A549 (cell line): Measurements from ENCODE around the gene IL1F10. TPM values are rescaled to one million over a fixed set of nuclear protein-coding genes. Genes with fewer than 3 reads are reported as not detected.

Experiments used
- ATAC-seq, 2 experiments: fragments of 200-7000 bp in 1 of 2; fragments of >200 bp in 1 of 2; cut with Nextera tagmentation in 1 of 2; cut with Tn5 transposase in 1 of 2; 3 replicates each; pipeline versions ENCODE4 v1.8.0 to v1.9.1; 2018 to 2020; ENCODE audit warnings: mild to moderate bottlenecking in 1 of 2, moderate library complexity in 1 of 2
- CTCF ChIA-PET: fragments of 300-600 bp; sonication (Branson Sonifier 250); formaldehyde crosslinking; extraction: SDS; loops from one replicate; lab custom pipeline; 2021; ENCODE audit warnings: antibody characterized with exemption, inconsistent platforms; lab: Yijun Ruan, JAX
- POLR2A ChIA-PET: fragments of 350-600 bp; formaldehyde crosslinking; extraction: SDS; loops from one replicate; lab custom pipeline; 2021; ENCODE audit warnings: antibody characterized with exemption, inconsistent platforms; lab: Yijun Ruan, JAX
- DNase-seq, 2 experiments: peaks; one replicate each; pipeline versions ENCODE4 v3.0.0 to v3.0.0-alpha.2; 2011 to 2016; ENCODE audit warnings: low read depth in 1 of 2, low spot score in 1 of 2
- FAIRE-seq: peaks from 2 replicates; lab custom pipeline; 2011; peaks lifted over from hg19 to GRCh38; lab: Jason Lieb, UNC
- H3K27ac ChIP-seq, 2 experiments: fragments of >200 bp; sonication (Bioruptor Twin); formaldehyde crosslinking; 3 replicates each; pipeline ENCODE4 v1.5.1; 2016 to 2017
- H3K4me1 ChIP-seq: fragments of >200 bp; sonication (Bioruptor Twin); formaldehyde crosslinking; 3 replicates; pipeline ENCODE4 v1.6.1; 2016
- H3K4me2 ChIP-seq: fragments of >200 bp; sonication (Bioruptor Twin); formaldehyde crosslinking; 3 replicates; pipeline ENCODE4 v1.6.1; 2016
- H3K4me3 ChIP-seq: fragments of >200 bp; sonication (Bioruptor Twin); formaldehyde crosslinking; 3 replicates; pipeline ENCODE4 v1.5.1; 2016
- H3K9me3 ChIP-seq: fragments of >200 bp; sonication (Bioruptor Twin); formaldehyde crosslinking; 3 replicates; pipeline ENCODE4 v1.6.1; 2016
- ATOH8 ChIP-seq: fragments of 250-450 bp; sonication (Bioruptor Pico); IDR thresholded peaks from 2 replicates; pipeline ENCODE4 v1.5.0; 2020; ENCODE audit warnings: low read depth, mild to moderate bottlenecking, moderate library complexity
- BHLHE40 ChIP-seq: IDR thresholded peaks from 2 replicates; pipeline ENCODE4 v1.6.1; 2012; ENCODE audit warnings: low read depth, low read length, inconsistent platforms
- CBX2 ChIP-seq: fragments of 200-600 bp; sonication (generic); IDR thresholded peaks from 2 replicates; pipeline ENCODE4 v1.6.1; 2016; ENCODE audit warnings: low read depth, mild to moderate bottlenecking, borderline replicate concordance
- CEBPB ChIP-seq, 2 experiments: fragments of >200 bp in 1 of 2; sonication (Bioruptor Twin) in 1 of 2; formaldehyde crosslinking in 1 of 2; IDR thresholded peaks; 2 replicates each; pipeline ENCODE4 v1.6.1; 2012 to 2016
- CHD4 ChIP-seq: fragments of 200-600 bp; sonication (generic); IDR thresholded peaks from 2 replicates; pipeline ENCODE4 v1.6.1; 2016; ENCODE audit warnings: antibody characterized with exemption, mild to moderate bottlenecking, borderline replicate concordance
- CTCF ChIP-seq: fragments of >200 bp; sonication (Bioruptor Twin); formaldehyde crosslinking; IDR thresholded peaks from 3 replicates; pipeline ENCODE4 v1.5.1; 2016
- EP300 ChIP-seq, 2 experiments: fragments of >200 bp; sonication (Bioruptor Twin); formaldehyde crosslinking; IDR thresholded peaks; 2 replicates in 1 of 2; 3 replicates in 1 of 2; pipeline ENCODE4 v1.6.1; 2016 to 2017
- ESRRA ChIP-seq: fragments of 150-350 bp; IDR thresholded peaks from 2 replicates; pipeline ENCODE4 v1.6.1; 2014; ENCODE audit warnings: mild to moderate bottlenecking, low read length, borderline replicate concordance
- FOSB ChIP-seq: fragments of 250-450 bp; sonication (Bioruptor Pico); IDR thresholded peaks from 2 replicates; pipeline ENCODE4 v1.5.0; 2020; ENCODE audit warnings: mild to moderate bottlenecking, moderate library complexity
- HES2 ChIP-seq: fragments of >200 bp; sonication (Bioruptor Twin); formaldehyde crosslinking; IDR thresholded peaks from 2 replicates; pipeline ENCODE4 v1.6.1; 2016
- HMGXB4 ChIP-seq: fragments of 250-450 bp; sonication (Bioruptor Pico); IDR thresholded peaks from 2 replicates; pipeline ENCODE4 v1.5.0; 2021; ENCODE audit warnings: mild to moderate bottlenecking, moderate library complexity, borderline replicate concordance
- HOXB13 ChIP-seq: fragments of 250-450 bp; sonication (Bioruptor Pico); IDR thresholded peaks from 2 replicates; pipeline ENCODE4 v1.5.0; 2020; ENCODE audit warnings: low read depth, mild to moderate bottlenecking, moderate library complexity
- JUN ChIP-seq, 2 experiments: fragments of >200 bp; sonication (Bioruptor Twin); formaldehyde crosslinking; IDR thresholded peaks; 2 replicates in 1 of 2; 3 replicates in 1 of 2; pipeline ENCODE4 v1.6.1; 2016 to 2017
- JUNB ChIP-seq: fragments of >200 bp; sonication (Bioruptor Twin); formaldehyde crosslinking; IDR thresholded peaks from 2 replicates; pipeline ENCODE4 v1.6.1; 2016
- KDM5A ChIP-seq: fragments of 200-600 bp; sonication (generic); IDR thresholded peaks from 2 replicates; pipeline ENCODE4 v1.6.1; 2016; ENCODE audit warnings: antibody characterized with exemption, mild to moderate bottlenecking
- MAX ChIP-seq: IDR thresholded peaks from 2 replicates; pipeline ENCODE4 v1.6.1; 2012
- MAZ ChIP-seq: fragments of 150-350 bp; IDR thresholded peaks from 2 replicates; pipeline ENCODE4 v1.6.1; 2014; ENCODE audit warnings: antibody characterized with exemption, low read depth, low read length, borderline replicate concordance
- POLR2A ChIP-seq: IDR thresholded peaks from 2 replicates; pipeline ENCODE4 v1.6.1; 2012; ENCODE audit warnings: mild to moderate bottlenecking, low read length
- RFX5 ChIP-seq: fragments of 450-650 bp; IDR thresholded peaks from 2 replicates; pipeline ENCODE4 v1.7.1; 2014; ENCODE audit warnings: antibody characterized with exemption, mild to moderate bottlenecking, moderate library complexity
- RNF2 ChIP-seq: fragments of 200-600 bp; sonication (generic); IDR thresholded peaks from 2 replicates; pipeline ENCODE4 v1.6.1; 2016; ENCODE audit warnings: low read depth, mild to moderate bottlenecking, antibody characterized with exemption, moderate library complexity, borderline replicate concordance
- WGBS: methylation state at CpG from one replicate; pipeline ENCODE4 v1.1.6; 2017; ENCODE audit errors: missing lambda C conversion rate; 5-methylcytosine and 5-hydroxymethylcytosine counted together
- polyA plus RNA-seq, 4 experiments: library from polyadenylated mRNA; depleted of rRNA in 3 of 4; stranded (reverse); fragments of >200 nt; fragmentation: RNase III in 1 of 4; extraction: RNeasy Plus Mini Kit Qiagen cat#74134 plus additional on column Dnase treatment in 1 of 4; gene quantifications; 2 replicates in 3 of 4; 3 replicates in 1 of 4; pipeline ENCODE4 v1.2.3, GENCODE V29; 2011 to 2017

The IL1F10 gene
- polyA plus RNA-seq, 2 of the 4 experiments (the other 2 are of a cell fraction) = not detected

- Histone ChIP-seq H3K4me2 (no peak overlapping the region), H3K27ac (no peak overlapping the region), H3K4me3 (no peak overlapping the region), H3K4me1 (no peaks in the 10 kb centered on the region), H3K9me3 (peaks cover 15% of the 10 kb centered on the region; the same call in 2 of the 3 replicates)
- FAIRE-seq (no peak), DNase-seq (no peak), ATAC-seq (no peak)
- WGBS = 58% methylated on average over 4 of the region's 4 CpGs
- ChIA-PET POLR2A (interaction anchor here (0.5 kb wide), 1 partner anchor 12 kb away, joined by 3 read pairs; no protein-coding TSS in a partner anchor), CTCF (interaction anchor here (1.9 to 4.1 kb wide), 2 partner anchors 18 to 39 kb away, joined by 5 to 20 read pairs; no protein-coding TSS in a partner anchor)
- TF ChIP-seq CTCF (no peak), HOXB13 (CRISPR knock-in tag) (no peak), KDM5A (no peak), JUN (IDR thresholded peaks at IDR 0.05) (no peak), HES2 (no peak), MAZ (no peak), RNF2 (no peak), RFX5 (no peak), ESRRA (no peak), BHLHE40 (no peak), CHD4 (no peak), HMGXB4 (no peak), MAX (no peak)
Observed at GRCh38 chr2:113098041-113098440, 30.3 kb downstream of the IL1F10 start.

GRCh38 chr2:113098532-113098931 lies 30.8 kb downstream of the IL1F10 start:
- ChIA-PET POLR2A (no interaction called here), CTCF (interaction anchor here (1.9 to 4.1 kb wide), 2 partner anchors 19 to 38 kb away, joined by 5 to 20 read pairs; no protein-coding TSS in a partner anchor)
- TF ChIP-seq JUNB = no peak
- no peak for TF ChIP-seq EP300 (IDR thresholded peaks at IDR 0.05)
- no peak for TF ChIP-seq CBX2
- no peak for TF ChIP-seq ATOH8 (CRISPR knock-in tag)
- TF ChIP-seq CEBPB (IDR thresholded peaks at IDR 0.05) = no peak
- no peak for TF ChIP-seq POLR2A
- no peak for TF ChIP-seq FOSB (CRISPR knock-in tag)
- FAIRE-seq (no peak), DNase-seq (no peak), ATAC-seq (no peak)
- Histone ChIP-seq H3K4me1 (no peaks in the 10 kb centered on the region), H3K4me2 (no peak overlapping the region), H3K4me3 (no peak overlapping the region), H3K9me3 (peaks cover 15% of the 10 kb centered on the region; the same call in 2 of the 3 replicates), H3K27ac (no peak overlapping the region)
- WGBS = 54% methylated on average over 3 of the region's 6 CpGs
